DMS153 treated with DMSO at 0.1 percent for 48 hours (cell line): ENCODE results near the gene UBE2J2.

Experiments
- DNase-seq: peaks from one replicate; lab custom pipeline; 2025; ENCODE audit not compliant: unreplicated experiment; lab: John Stamatoyannopoulos, UW

The UBE2J2 gene

DNA sequence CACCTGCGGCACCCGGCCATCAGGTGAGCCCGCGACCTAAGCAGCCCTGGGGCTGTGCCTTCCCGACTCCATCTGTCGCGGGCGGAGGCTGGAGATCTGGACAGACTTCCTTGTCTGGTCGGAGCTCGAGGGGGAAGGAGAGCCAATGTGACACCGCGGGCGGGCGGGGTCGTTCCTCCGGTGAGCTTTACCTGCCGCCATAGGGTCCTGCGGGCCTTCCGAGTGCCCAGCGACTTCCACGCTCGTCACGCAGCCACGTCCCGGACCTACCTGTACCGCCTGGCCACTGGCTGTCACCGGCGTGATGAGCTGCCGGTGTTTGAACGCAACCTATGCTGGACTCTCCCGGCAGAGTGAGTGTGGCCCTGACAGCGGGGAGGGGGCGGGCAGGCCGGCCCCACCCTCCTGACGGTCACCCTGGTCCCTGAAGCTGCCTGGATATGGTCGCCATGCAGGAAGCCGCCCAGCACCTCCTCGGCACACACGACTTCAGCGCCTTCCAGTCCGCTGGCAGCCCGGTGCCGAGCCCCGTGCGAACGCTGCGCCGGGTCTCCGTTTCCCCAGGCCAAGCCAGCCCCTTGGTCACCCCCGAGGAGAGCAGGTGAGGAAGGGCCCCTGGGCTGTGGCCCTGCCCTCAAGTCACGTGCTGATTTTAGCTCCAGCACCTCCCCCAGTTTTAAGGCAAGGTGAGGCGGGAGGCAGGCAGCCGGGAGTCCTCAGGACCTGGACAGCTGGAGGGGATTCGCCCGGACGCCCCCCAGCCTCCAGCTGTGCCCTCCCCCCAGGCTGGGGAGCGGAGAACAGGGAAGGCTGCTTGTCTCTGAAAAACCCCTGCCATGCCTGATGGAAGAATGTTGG, 35.8 kb upstream of the UBE2J2 start:
- no peak for DNase-seq

DNA sequence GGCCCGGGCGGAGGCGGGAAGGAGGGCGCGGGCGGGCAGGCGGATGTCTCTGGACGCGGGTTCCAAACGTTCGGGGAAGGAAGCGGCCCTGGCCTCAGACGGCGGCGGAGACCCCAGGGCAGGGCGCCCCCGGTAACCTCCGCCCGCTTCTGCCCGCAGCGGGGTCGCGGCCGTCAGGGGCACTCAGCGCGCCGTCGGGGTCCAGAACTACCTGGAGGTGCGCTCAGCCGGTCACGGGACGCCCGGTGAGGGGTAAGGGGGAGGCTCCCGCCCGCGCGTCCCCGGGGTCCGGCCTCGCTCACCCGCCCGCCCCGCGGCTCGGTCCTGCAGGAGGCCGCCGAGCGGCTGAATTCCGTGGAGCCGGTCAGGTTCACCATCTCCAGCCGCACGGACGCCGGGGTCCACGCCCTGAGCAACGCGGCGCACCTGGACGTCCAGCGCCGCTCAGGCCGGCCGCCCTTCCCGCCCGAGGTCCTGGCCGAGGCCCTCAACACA, 35.1 kb upstream of the UBE2J2 start:
- no peak for DNase-seq

DNA sequence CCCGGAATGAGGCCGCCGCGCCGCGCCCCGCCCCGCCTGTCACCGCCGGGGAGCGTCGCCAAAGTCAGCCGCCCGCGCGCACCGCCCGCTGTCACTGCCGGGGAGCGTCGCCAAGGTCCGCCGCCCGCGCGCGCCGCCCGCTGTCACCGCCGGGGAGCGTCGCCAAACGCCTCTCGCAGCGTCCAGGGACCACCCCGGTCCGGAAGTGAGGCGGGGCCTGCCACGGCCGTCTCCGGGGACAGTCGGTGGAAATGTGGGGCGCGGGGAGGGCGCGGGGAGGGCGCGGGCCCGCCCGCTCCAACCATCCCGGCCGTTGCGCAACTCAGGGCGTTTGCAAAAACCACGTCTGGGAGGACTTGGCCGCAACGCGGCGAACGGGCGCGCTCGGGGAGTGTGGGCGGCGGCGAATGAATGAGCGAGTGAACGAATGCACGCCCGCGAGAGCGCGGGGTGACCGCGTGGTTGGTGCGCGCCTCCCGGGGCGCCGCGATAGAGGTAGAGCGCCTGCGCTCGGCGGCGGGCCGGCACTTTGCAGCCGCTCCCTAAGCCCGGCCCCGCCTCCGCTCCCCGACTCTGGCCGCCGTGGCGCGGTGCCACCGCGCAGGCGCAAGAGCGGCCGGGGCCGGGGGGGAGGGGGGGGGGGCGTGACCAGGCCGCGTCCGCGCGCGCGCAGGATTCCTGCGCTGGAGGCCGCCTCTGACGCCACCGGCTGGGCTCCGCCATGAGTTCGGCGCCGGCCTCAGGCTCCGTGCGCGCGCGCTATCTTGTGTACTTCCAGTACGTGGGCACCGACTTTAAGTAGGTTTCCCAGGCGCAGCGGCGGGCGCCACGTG, 34.5 kb upstream of the UBE2J2 start, which contains the start of the genes ACAP3 and PUSL1:
Gene ACAP3, minus strand, starts transcription at position 8 of the 833 bp plus-strand sequence. CDS start 115 bp downstream, outside the sequence.
Gene PUSL1, plus strand, starts transcription at position 675 of the 833 bp plus-strand sequence. Its CDS starts 47 bp downstream, at position 722.
- peak; percentile 95 for DNase-seq

DNA sequence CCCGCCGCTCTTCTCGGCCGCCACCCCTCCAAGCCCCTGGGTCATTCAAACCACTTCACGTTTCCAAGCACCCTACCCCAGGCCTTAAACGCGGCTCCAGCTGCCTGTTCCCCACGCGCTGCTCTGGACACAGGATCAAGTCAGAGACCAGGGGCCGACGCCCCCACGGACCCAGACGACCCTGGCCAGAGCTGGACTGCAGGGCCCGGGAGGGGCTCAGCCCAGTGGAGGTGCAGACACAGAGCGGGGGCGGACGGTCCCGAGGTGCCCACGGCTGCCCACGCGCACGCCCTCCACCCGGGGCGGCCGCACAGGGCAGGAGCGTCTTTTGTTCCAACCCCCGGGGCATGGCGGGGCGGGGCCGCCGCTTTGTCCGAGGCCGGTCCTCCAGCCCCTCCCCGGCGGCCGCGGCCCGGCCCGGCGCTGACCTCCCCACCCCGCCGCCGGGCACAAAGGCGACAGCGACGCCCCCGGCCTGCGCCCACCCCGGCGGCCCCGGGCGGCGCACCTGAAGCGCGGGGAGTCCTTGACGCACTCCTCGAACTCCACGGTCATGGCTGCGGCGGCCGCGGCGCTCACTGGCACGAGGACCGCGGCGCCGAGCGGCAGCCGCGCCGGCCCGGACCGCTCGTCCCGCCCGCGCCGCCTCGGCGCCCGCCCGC, 33.7 kb upstream of the UBE2J2 start:
- DNase-seq = no peak

DNA sequence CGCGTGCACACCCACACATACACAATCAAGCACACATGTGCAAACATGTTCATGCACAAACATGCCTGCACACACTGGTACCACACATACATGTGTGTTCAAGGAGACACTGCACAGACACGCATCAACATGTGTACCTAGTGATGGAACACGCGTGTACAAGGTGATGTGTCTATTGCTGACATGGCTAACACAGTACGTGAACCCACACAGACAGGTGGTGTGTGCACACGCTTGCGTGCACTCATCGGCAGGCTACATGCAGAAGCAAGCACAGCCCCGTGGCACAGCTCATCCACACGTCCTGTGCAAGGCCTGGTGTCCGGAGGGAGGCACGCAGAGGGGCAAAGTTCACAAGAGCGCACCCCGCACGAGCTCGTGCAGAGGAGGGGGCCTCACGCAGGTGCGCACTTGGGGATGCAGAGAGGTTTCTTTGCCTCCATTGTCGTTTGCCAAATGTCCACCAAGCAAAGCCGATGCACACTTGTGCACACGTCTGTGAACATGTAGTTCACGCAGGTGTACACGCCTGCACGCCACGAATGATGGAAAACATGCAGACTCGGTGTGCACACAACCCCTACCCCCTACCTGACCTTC, 33.1 kb upstream of the UBE2J2 start:
- DNase-seq = no peak

DNA sequence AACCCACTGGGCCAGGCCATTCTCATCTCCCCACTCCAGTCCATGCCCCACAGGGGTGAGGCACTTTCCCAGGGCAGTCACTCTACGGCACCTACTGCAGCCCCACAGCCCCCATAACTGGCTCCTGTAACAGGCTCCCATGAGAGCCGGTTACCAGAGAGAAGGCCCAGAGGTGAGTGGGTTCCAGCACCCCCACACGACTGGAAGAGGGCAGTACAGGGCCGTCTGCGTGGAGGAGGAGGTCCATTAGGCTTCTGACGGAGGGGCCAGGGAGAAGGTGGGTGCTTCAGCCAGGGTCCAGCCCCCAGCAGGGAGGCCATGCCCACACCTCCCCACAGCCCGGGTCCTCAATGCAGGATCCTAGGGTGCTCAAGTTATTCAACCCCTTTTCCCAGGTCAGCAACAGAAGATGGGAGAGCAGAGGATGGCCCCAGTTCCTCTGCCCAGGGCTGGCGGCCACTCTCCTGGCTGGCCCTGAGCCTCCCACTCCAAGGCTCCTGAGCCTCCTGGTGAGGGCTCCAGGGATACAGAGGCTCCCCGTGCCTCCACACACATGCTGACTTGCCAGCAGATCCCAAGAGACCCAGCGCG, 32.5 kb upstream of the UBE2J2 start:
- DNase-seq = peak; percentile 29

DNA sequence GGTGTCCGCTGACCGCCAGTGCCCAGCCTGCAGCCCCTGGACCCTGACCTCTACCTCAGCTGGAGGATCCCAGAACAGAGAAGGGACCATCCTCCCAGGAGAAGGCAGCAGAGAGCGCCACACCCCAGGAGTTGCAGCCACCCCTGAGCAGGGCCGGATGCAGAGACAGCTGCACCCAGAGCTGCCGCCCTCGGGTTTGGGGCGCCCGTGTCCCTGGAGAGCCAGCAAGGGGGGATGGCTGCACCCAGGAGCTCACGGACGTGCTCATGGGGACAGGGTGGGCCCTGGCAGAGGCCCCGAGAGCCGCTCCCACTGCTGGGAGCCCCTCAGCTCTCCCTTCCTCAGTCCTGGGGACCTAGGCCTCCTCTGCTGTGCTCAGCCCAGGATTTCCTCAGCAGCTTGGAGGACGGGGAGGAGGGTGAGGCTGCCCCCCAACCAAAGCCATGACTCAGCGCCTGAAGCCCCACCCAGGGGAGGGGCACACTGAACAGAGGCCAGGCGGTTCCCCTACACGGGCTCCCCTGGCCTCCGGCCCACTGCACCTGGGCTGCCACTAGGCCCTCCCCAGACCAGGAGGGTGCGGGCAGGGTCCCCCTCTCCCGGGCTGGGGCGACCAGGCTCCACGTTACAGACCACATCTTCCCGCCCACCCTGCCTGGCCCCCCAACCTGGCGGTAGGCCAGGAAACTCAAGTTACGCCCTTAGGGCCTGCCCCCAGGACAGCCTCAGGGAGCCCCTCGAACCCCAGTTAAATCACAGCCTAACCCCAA, 31.8 kb upstream of the UBE2J2 start:
- DNase-seq = peak; percentile 81

DNA sequence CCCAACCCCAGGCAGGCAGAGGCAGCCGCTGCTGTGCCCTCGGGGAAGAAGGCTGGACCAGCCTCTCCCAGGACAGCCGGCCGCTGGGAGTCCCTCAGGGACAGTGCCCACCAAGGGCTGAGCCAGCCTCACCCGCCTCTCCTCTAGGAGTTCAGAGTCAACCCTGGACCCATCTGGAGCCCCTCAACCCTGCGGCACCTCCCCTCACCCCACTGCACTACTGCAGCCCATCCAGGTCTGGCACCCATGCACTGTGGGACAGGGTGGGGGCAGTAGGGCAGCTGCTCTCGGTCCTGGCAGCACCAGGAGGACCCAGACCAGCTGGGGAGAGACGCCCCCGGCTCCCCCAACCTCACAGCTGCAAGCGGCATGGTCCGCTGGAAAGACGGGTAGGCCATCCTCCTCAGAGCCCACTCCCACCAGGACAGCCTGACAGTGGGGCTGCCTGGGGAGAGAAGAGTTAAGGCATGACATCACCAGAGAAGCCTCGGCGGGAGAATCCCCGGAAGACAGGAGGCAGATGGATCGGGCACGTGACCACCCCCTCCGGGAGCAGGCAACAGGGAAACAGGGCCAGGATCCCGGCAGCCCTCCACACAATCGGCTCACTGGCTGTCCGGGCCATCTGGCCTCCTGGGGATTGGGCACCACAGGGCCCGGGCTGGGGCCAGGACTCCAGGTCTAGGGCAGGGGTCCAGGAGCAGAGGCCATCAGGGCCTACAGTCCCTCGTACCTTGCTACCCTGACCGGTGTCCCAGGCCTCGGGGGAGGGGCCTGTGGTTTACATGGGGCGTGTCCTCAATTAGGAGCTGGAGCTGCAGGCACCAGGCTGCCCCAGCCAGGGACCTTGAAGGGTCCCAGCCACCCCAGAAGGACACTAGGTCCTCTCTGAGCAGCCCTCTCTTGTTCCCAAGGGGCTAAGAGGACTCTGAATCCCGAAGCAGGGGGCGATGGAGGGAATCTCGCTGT, 31.0 kb upstream of the UBE2J2 start:
- DNase-seq = peak; percentile 98

DNA sequence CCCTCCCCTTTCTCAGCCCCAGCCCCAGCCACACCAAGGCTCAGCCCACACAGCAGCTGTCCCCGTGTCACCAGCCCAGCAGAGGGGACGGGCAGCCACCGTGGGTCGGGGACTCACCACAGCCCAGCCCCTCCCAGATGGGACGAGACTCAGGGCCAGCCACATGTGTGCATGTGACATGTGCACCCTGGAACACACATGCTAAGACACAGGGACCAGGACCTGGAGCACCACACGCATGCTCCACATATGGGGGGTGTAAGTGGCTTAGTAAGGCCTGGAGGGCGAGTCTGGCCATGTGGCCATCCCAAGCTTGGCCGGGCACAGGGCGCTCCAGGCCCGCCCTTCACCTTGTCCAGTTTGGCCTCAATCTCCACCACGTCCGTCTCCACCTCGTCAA, 30.1 kb upstream of the UBE2J2 start:
- DNase-seq = no peak

DNA sequence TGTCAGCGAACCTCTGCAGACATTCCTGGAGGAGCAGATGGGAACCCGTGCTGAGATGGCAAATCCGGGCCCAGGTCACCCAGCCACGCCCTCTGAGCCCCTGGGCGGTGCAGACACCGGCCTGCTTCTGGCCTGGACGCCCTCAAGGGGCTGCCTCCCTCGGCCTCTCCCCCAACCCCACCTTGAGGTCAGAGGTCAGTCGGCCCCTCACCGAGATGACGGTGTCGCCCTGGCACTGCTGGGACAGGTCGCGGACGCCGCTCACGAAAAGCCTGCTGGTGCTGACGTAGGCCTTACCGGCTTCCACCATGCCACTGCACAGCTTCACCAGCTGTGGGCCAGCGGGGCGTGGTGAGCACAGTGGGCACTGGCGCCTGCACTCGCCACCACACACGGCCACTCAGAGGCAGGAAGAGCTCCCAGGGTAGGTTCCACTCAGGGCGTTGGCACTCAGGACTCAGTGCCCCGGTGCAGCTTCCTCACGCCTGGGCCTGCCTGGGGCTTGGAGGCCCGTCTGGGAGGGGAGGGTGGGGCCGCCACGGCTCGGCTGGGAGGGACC, 29.4 kb upstream of the UBE2J2 start:
- DNase-seq = no peak

DNA sequence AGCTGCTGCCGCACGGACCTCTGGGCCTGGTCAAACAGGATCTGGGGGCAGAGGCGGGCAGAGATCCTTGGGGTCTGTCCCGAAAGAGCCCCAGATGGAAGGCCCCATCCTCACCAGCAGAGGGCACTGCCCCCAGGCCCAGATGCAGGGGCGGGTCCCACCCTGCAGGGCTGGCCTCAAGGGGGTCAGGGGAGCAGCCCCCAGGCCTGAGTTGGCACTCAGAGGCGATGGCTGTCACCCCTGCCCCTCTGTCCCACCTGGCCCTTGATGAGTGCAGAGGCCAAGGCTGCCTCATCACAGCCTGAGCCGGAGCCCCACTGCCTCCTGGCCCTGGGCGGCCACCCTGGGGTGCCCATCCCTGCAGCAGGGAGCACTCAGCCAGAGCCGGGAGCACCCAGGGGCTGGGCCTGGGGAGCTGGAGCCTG, 28.4 kb upstream of the UBE2J2 start:
- no peak for DNase-seq

DNA sequence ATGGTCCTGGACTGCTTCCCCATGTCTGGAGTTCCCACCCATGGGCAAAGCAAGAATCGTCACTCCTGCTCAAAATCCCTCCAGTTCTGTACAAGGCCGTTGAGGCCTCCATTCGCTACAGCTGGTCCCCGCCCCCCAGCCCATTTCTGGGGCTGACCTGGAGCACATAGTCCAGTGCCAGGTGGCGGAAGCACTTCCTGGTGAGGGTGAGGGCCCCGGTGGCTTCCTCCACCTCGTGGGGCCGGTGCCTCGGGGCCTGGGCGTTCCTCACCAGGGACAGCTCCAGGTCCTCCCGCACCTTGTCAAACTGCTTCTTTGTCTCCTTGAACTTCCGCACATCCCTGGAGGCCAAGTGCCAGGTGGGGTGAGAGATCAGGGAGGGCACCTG, 26.7 kb upstream of the UBE2J2 start:
- DNase-seq = no peak

DNA sequence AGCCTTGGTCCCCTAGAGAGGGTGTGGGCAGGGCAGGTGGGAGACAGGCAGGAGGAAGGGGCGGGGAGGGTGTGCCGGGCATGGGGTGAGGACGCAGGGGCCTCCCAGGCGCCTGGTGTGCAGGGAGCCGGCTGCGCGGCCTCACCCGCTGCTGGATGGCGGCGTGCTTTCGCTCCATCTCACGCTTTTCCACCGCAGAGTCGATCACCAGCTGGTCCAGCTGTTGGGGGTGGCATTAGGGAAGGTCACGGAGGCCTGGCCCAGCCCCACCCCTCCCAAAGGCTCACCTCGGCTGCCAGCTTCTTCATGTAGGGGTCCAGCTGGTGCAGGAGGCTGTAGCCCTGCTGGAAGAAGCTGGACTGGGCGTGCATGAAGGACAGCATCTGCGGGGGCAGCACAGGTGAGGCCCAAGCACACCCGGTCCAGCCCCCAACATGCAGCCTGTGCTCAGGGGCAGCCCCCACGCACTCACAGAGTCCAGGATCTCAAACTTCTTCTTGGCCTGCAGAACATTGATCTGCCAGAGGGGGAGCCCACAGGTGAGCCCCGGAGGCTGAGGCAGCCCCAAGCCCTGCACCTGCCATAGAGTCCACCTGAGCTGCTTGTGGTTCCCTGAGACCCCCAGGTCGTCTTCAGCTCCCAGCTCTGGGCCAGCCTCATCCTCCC, 26.2 kb upstream of the UBE2J2 start:
- no peak for DNase-seq

DNA sequence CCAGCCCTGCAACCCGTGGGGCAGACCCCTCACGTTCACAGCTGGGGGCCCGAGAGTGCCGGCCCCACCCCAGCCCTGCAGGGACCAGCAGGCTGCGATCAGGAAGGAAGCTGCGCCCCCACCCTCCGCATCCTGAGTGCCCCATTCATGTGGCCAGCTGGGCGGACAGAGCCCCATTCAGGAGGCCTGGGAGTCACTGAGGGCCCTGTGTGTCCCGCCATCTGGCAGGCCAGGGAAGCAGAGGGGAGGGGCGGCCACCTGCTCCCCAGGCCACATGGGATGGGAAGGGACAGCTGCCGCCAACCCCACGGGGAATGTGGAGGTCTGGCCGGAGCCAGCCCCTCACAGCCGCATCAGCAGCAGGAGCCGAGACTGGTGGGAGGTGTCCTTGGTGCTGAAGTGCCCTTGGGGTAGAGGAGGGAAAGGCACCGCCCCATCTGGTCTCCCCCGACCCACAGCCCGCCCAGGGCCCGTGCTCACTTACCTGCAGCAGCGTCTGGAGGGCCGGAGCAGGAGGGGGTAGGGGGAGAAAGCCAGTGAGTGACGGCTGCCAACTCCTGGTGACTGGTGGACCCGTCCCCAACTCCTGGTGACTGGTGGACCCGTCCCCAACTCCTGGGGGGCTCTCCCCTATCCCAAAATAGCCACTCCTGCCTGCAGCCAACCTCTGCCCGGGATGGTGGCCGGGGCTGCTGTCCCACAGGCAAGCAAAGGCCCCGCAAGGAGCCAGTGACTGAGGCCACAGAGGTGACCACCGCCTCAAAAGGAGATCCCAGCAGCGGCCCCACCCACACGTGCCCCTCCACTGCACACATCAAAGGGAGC, 25.4 kb upstream of the UBE2J2 start:
- DNase-seq = no peak

DNA sequence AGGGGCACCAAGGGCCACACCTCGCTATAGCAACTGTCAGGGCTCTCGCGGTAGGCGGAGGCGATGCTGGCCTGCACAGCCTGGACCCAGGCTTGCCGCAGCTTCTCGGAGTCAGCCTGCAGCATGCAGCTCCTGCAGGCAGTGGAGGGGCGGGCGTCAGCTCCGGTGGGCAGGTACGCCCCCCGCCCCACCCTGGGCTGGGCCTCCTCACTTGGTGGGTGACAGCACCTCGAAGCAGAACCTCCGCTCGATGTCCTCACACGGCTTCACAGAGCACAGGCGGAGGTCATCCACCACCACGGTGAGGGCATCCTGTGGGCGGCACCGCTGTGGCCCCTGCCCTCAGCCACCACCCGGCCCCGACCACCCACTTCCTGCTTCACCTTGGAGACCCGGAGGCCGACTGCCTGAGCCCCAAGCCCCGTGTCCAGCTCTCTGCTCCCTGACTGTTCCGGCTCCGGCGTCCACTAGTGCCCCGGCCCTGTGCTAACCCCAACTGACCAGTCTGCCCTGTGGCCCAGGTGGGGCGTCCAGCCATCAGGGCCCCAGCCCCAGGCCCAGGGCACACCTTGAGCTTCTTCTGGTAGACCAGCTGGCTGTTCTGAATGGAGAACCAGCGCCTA, 24.3 kb upstream of the UBE2J2 start:
- no peak for DNase-seq
